Stimulated activated CD4-positive, alpha-beta T cell treated with anti-CD3 and anti-CD28 coated beads, Interleukin-1b, Interleukin-23, amount 100 ng/mL, for 24 hours (primary cell): ENCODE data around the gene TSPYL4.

ENCODE experiments used
- DNase-seq, 4 experiments: peaks; one replicate each; pipeline ENCODE4 v3.0.0-alpha.2; 2020; ENCODE audit warnings: low read depth in 4 of 4, low spot score in 1 of 4

TSPYL4 gene

GRCh38 chr6:116229287-116229913 lies 24.5 kb downstream of the TSPYL4 start:
- DNase-seq, result no peak

- no peak for DNase-seq
Observed at GRCh38 chr6:116223355-116223754, 30.5 kb downstream of the TSPYL4 start.

GRCh38 chr6:116221911-116222310 lies 32.0 kb downstream of the TSPYL4 start:
- no peak for DNase-seq

- no peak for DNase-seq
Observed at GRCh38 chr6:116221067-116221466, 32.8 kb downstream of the TSPYL4 start.

GRCh38 chr6:116218866-116219265 lies 35.0 kb downstream of the TSPYL4 start:
- no peak for DNase-seq

GRCh38 chr6:116218172-116218633 lies 35.7 kb downstream of the TSPYL4 start:
- DNase-seq, result no peak

GRCh38 chr6:116217069-116217468 lies 36.8 kb downstream of the TSPYL4 start:
- DNase-seq, result no peak

- DNase-seq, result no peak
Observed at GRCh38 chr6:116215414-116215813, 38.5 kb downstream of the TSPYL4 start.

- DNase-seq, result no peak
Observed at GRCh38 chr6:116214681-116215080, 39.2 kb downstream of the TSPYL4 start.

- no peak for DNase-seq
Observed at GRCh38 chr6:116210750-116211425, 43.0 kb downstream of the TSPYL4 start.

GRCh38 chr6:116210316-116210715 lies 43.6 kb downstream of the TSPYL4 start:
- no peak for DNase-seq

- no peak for DNase-seq
Observed at GRCh38 chr6:116208056-116208785, 45.7 kb downstream of the TSPYL4 start.

- no peak for DNase-seq
Observed at GRCh38 chr6:116206231-116206903, 47.5 kb downstream of the TSPYL4 start.

- no peak for DNase-seq
Observed at GRCh38 chr6:116205281-116205680, 48.6 kb downstream of the TSPYL4 start.

GRCh38 chr6:116201538-116201937 lies 52.3 kb downstream of the TSPYL4 start:
- DNase-seq, result no peak

- DNase-seq, result no peak
Observed at GRCh38 chr6:116200619-116201249, 53.1 kb downstream of the TSPYL4 start.
